KMS-11 (cell line): ENCODE data around the gene PPIF.
"Not testable (repeated sequence)": the region's sequence is repeated elsewhere in the genome, so short reads cannot be mapped to it uniquely, and the experiment has no call there.

Experiments used
- H2AFZ ChIP-seq: fragments of 200-600 bp; sonication (generic); 2 replicates; pipeline ENCODE4 v1.6.1; 2016; ENCODE audit warnings: antibody characterized with exemption, mixed run types, low read depth
- H3K27ac ChIP-seq: fragments of 200-600 bp; sonication (generic); 2 replicates; pipeline ENCODE4 v1.6.1; 2016; ENCODE audit warnings: mild to moderate bottlenecking, mixed run types
- H3K27me3 ChIP-seq: fragments of 200-600 bp; sonication (generic); 2 replicates; pipeline ENCODE4 v1.6.1; 2017; ENCODE audit warnings: mild to moderate bottlenecking, low read depth, mixed run types, moderate library complexity; ENCODE audit not compliant: insufficient read depth
- H3K36me3 ChIP-seq: fragments of 200-600 bp; sonication (generic); 2 replicates; pipeline ENCODE4 v1.6.1; 2017; ENCODE audit warnings: mild to moderate bottlenecking, mixed run types; ENCODE audit not compliant: insufficient read depth
- H3K4me1 ChIP-seq: fragments of 200-600 bp; sonication (generic); 2 replicates; pipeline ENCODE4 v1.6.1; 2016; ENCODE audit warnings: mild to moderate bottlenecking, low read depth, mixed run types; ENCODE audit not compliant: poor library complexity, severe bottlenecking
- H3K4me2 ChIP-seq: fragments of 200-600 bp; sonication (generic); 2 replicates; pipeline ENCODE4 v1.7.0; 2016; ENCODE audit warnings: mild to moderate bottlenecking, mixed run types
- H3K4me3 ChIP-seq: fragments of 200-600 bp; sonication (generic); IDR thresholded peaks from 2 replicates; pipeline ENCODE4 v1.6.1; 2017; ENCODE audit warnings: low read depth, low read length, mixed read lengths; ENCODE audit not compliant: insufficient read depth
- H3K79me2 ChIP-seq: fragments of 200-600 bp; sonication (generic); 2 replicates; pipeline ENCODE4 v1.6.1; 2016; ENCODE audit warnings: low read depth, mixed run types; ENCODE audit not compliant: insufficient read depth
- H3K9ac ChIP-seq: fragments of 200-600 bp; sonication (generic); 2 replicates; pipeline ENCODE4 v1.6.1; 2016; ENCODE audit warnings: mild to moderate bottlenecking, mixed run types
- H4K20me1 ChIP-seq: fragments of 200-600 bp; sonication (generic); 2 replicates; pipeline ENCODE4 v1.6.1; 2016; ENCODE audit warnings: mild to moderate bottlenecking, mixed run types; ENCODE audit not compliant: insufficient read depth
- CTCF ChIP-seq: fragments of 200-600 bp; sonication (generic); conservative IDR thresholded peaks from 2 replicates; pipeline ENCODE4 v1.6.1; 2017; ENCODE audit warnings: low read depth, mild to moderate bottlenecking, antibody characterized with exemption, low read length, moderate library complexity, mixed read lengths

PPIF gene

GRCh38 chr10:79335470-79336235 lies 11.6 kb upstream of the PPIF start:
- Histone ChIP-seq H3K27me3 (no peaks in the 10 kb centered on the region), H3K36me3 (no peaks in the 10 kb centered on the region), H3K4me1 (peaks cover 8% of the 10 kb centered on the region), H3K79me2 (no peaks in the 10 kb centered on the region), H3K9ac (no peak overlapping the region), H3K4me3 (no peak overlapping the region), H3K4me2 (no peak overlapping the region), H3K27ac (no peak overlapping the region), H4K20me1 (no peaks in the 10 kb centered on the region), H2AFZ (no peak overlapping the region)
- no peak for TF ChIP-seq CTCF

- H3K27ac ChIP-seq: no peak overlapping the region
- H3K4me3 ChIP-seq: no peak overlapping the region
- no peaks in the 10 kb centered on the region for H3K79me2 ChIP-seq
- no peaks in the 10 kb centered on the region for H3K27me3 ChIP-seq
- H3K4me1 ChIP-seq: peaks cover 8% of the 10 kb centered on the region
- no peak overlapping the region for H2AFZ ChIP-seq
- H3K9ac ChIP-seq: no peak overlapping the region
- H3K4me2 ChIP-seq: no peak overlapping the region
- no peaks in the 10 kb centered on the region for H4K20me1 ChIP-seq
- H3K36me3 ChIP-seq: no peaks in the 10 kb centered on the region
- no peak for TF ChIP-seq CTCF
Measured at GRCh38 chr10:79336276-79336675, 11.0 kb upstream of the PPIF start.

GRCh38 chr10:79336739-79337138 lies 10.5 kb upstream of the PPIF start:
- peaks cover 5% of the 10 kb centered on the region for H3K4me1 ChIP-seq
- no peak for TF ChIP-seq CTCF

GRCh38 chr10:79337783-79338469 lies 9.3 kb upstream of the PPIF start:
- not testable (repeated sequence) for H3K9ac ChIP-seq, H2AFZ ChIP-seq

More at GRCh38 chr10:79336739-79337138, 10.5 kb upstream of the PPIF start:
- no peaks in the 10 kb centered on the region for H4K20me1 ChIP-seq
- H3K27me3 ChIP-seq: no peaks in the 10 kb centered on the region
- no peak overlapping the region for H3K4me3 ChIP-seq
- no peak overlapping the region for H3K4me2 ChIP-seq
- no peaks in the 10 kb centered on the region for H3K36me3 ChIP-seq
- H2AFZ ChIP-seq: no peak overlapping the region
- H3K79me2 ChIP-seq: no peaks in the 10 kb centered on the region
- no peak overlapping the region for H3K9ac ChIP-seq
- H3K27ac ChIP-seq: no peak overlapping the region

GRCh38 chr10:79339266-79339665 lies 8.0 kb upstream of the PPIF start:
- Histone ChIP-seq H3K27me3 (no peaks in the 10 kb centered on the region), H3K9ac (no peak overlapping the region), H3K79me2 (no peaks in the 10 kb centered on the region), H4K20me1 (no peaks in the 10 kb centered on the region), H3K4me2 (no peak overlapping the region), H3K27ac (no peak overlapping the region), H3K4me1 (no peaks in the 10 kb centered on the region), H3K36me3 (no peaks in the 10 kb centered on the region), H2AFZ (no peak overlapping the region), H3K4me3 (no peak overlapping the region)
- no peak for TF ChIP-seq CTCF

More at GRCh38 chr10:79337783-79338469, 9.3 kb upstream of the PPIF start:
- not testable (repeated sequence) for H3K79me2 ChIP-seq, H3K27me3 ChIP-seq, H3K4me1 ChIP-seq, H3K36me3 ChIP-seq, H4K20me1 ChIP-seq, H3K4me3 ChIP-seq, H3K4me2 ChIP-seq, H3K27ac ChIP-seq
